NCI-H345 (cell line): ENCODE measurements around the gene SLC45A1.

Source experiments
- DNase-seq: peaks from one replicate; lab custom pipeline; 2025; lab: John Stamatoyannopoulos, UW

SLC45A1 gene

GRCh38 chr1:8311068-8311718 is 6.7 kb upstream of the SLC45A1 start:
- DNase-seq, result no peak

- DNase-seq, result peak; percentile 81
Observed at GRCh38 chr1:8312235-8313218, 5.4 kb upstream of the SLC45A1 start.

GRCh38 chr1:8313231-8313630 is 4.7 kb upstream of the SLC45A1 start:
- DNase-seq, result no peak

GRCh38 chr1:8314346-8315280 is 3.3 kb upstream of the SLC45A1 start:
- peak; percentile 79 for DNase-seq

- DNase-seq, result no peak
Observed at GRCh38 chr1:8315573-8316475, 2.1 kb upstream of the SLC45A1 start.

- no peak for DNase-seq
Observed at GRCh38 chr1:8318436-8318835, 522 bp downstream of the SLC45A1 start.

- no peak for DNase-seq
Observed at GRCh38 chr1:8321612-8322011, 3.7 kb downstream of the SLC45A1 start.

GRCh38 chr1:8323706-8324105 is 5.8 kb downstream of the SLC45A1 start:
- no peak for DNase-seq

- DNase-seq, result no peak
Observed at GRCh38 chr1:8324176-8324810, 6.4 kb downstream of the SLC45A1 start.

- DNase-seq, result no peak
Observed at GRCh38 chr1:8325771-8326170, 7.9 kb downstream of the SLC45A1 start.

- DNase-seq, result no peak
Observed at GRCh38 chr1:8326265-8326664, 8.4 kb downstream of the SLC45A1 start.

GRCh38 chr1:8328271-8328670 is 10.4 kb downstream of the SLC45A1 start:
- no peak for DNase-seq

- DNase-seq, result no peak
Observed at GRCh38 chr1:8329439-8329838, 11.5 kb downstream of the SLC45A1 start.

GRCh38 chr1:8329858-8330257 is 11.9 kb downstream of the SLC45A1 start:
- no peak for DNase-seq

GRCh38 chr1:8330271-8331125 is 12.6 kb downstream of the SLC45A1 start:
- no peak for DNase-seq

GRCh38 chr1:8332806-8333205 is 14.9 kb downstream of the SLC45A1 start:
- DNase-seq, result no peak

- DNase-seq, result no peak
Observed at GRCh38 chr1:8333246-8333987, 15.5 kb downstream of the SLC45A1 start.

- no peak for DNase-seq
Observed at GRCh38 chr1:8334106-8334851, 16.4 kb downstream of the SLC45A1 start.
